ENCODE data around the gene DYRK4.

GRCh38 chr12:4540638-4541037 lies 21.4 kb upstream of the DYRK4 start:
- no peak for TF ChIP-seq CTCF (IDR thresholded peaks at IDR 0.05; ENCODE audit: low read depth, low read length)
- TF ChIP-seq EZH2phosphoT487 (IDR thresholded peaks at IDR 0.05; ENCODE audit: low read depth): no peak

Measured in OCI-LY3 (cell line).